ENCODE measurements around the gene SLC46A1.

DNA sequence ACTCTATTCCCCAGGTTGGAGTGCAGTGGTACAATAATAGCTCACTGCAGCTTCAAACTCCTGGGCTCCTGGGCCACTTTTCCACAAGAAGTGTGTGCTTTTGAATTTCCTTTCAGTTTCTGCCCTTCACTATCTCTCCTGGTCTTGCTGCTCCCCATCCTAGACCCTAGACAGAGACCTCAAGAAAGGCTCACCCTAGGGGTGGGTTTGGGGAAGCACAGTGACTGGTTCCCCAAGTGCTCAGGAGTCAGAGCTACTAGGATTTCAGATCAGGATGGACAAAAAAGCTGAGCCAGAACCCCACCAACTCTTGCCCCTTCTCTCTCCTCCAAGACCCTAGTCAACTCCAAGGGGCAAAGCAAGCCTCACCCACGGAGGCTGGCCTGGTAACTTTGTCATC, 39.4 kb downstream of the SLC46A1 start:
- TF ChIP-seq POLR2A (IDR thresholded peaks at IDR 0.05) = no peak
- TF ChIP-seq, protein P1, sequence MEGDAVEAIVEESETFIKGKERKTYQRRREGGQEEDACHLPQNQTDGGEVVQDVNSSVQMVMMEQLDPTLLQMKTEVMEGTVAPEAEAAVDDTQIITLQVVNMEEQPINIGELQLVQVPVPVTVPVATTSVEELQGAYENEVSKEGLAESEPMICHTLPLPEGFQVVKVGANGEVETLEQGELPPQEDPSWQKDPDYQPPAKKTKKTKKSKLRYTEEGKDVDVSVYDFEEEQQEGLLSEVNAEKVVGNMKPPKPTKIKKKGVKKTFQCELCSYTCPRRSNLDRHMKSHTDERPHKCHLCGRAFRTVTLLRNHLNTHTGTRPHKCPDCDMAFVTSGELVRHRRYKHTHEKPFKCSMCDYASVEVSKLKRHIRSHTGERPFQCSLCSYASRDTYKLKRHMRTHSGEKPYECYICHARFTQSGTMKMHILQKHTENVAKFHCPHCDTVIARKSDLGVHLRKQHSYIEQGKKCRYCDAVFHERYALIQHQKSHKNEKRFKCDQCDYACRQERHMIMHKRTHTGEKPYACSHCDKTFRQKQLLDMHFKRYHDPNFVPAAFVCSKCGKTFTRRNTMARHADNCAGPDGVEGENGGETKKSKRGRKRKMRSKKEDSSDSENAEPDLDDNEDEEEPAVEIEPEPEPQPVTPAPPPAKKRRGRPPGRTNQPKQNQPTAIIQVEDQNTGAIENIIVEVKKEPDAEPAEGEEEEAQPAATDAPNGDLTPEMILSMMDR (IDR thresholded peaks at IDR 0.05) = no peak
